Activated CD4-positive, alpha-beta T cell treated with anti-CD3 and anti-CD28 coated beads, Interleukin-2, amount 50 U/mL, for 24 hours (primary cell): ENCODE results near the gene ARSJ.
A peak's percentile ranks its signal among the peaks of the same experiment; 100 is the strongest.
"Not testable (repeated sequence)": the region's sequence is repeated elsewhere in the genome, so short reads cannot be mapped to it uniquely, and the experiment has no call there.

Source experiments
- DNase-seq, 2 donors: peaks; one replicate each; pipeline ENCODE4 v3.0.0-alpha.2; 2020; ENCODE audit warnings: low read depth in 1 of 2, low spot score in 1 of 2

ARSJ gene

DNA sequence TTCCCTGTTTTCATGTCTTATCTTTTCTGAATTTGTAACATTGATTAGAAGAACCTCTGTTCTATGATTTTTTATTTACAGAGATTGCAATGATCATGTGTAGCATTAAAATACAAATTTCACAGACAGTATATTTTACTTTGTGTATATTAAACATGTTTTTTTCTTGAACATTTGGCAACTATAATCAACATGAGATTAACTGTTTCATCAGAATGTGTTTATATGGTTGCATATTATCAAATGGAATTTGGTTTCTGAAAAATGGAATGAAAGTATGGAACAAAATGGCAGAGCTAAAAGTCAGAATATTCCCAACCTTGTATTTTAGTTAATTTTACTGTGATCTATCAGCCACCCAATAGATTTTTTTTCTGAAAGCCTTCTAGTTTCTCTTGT, 19.9 kb downstream of the ARSJ start:
- no peak for DNase-seq

- DNase-seq, result no peak
These were observed 20.5 kb downstream of the ARSJ start for GRCh38 chr4:113958766-113959538.

DNA sequence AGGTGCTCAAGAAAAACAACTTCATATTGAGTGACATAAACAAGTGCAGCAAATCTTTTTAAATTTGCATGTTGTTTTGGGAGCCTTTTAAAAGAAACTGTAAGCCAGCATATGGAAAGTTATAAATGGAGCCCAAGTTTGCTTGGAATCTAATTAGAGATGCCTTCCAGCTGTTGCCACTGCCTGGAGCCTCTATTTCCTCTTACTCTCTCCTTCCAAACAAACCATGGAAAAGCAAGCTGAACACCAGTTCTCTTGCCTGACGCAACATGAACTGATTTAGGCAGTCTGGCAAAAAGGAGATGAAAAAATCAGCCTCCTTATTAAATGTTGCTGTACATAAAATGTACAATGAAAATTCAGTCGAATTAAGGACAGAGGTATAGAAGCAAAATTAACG, 21.5 kb downstream of the ARSJ start:
- DNase-seq, result no peak

DNA sequence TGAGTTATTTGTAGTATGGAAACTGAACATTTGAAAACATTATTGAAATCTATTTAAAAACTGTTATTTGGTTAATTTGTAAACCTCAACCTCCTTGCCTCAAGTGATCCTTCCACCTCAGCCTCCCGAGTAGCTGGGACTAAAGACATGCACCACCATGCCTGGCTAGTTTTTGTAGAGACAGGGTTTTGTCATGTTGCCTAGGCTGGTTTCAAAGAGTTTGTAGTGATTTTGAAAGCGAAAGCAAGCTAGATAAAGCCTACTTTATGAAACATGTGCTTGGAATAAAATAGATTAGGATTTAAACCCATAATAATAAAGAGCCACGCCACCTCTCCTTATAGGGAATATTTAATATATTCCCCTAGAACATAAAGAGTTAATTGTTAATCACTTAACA, 23.5 kb downstream of the ARSJ start:
- DNase-seq, result no peak

GRCh38 chr4:113955411-113955810, 24.0 kb downstream of the ARSJ start:
- no peak for DNase-seq

- DNase-seq, result no peak
These were observed 25.6 kb downstream of the ARSJ start for GRCh38 chr4:113953888-113954287.

DNA sequence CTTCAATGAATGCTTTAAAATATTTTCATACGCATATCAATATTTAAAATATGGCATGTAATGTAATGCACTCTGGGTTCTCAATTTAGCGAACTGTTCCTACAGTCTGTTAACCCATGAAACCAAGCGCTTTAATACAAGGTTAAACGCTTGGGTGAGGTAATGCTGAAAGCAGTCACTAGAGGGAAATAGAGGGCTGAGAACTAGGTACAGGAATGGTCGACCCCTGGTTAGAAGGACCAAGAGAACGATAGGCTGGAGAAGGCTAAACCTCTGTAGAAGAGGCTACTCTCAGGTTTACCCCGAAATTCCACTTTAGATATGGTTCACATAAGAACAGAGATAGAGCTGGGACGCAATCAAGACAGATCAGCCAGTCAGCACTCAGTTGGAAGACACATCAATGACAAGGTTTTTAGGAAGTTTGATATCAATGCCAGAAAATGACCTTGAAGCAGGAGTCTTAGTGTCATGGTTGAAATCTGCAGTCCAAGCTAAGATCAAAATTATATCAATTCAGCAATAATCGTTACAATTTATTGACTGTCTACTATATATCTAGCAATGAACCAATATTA, 26.9 kb downstream of the ARSJ start:
- peak in 1 of 2 donors; percentile 24 for DNase-seq

DNA sequence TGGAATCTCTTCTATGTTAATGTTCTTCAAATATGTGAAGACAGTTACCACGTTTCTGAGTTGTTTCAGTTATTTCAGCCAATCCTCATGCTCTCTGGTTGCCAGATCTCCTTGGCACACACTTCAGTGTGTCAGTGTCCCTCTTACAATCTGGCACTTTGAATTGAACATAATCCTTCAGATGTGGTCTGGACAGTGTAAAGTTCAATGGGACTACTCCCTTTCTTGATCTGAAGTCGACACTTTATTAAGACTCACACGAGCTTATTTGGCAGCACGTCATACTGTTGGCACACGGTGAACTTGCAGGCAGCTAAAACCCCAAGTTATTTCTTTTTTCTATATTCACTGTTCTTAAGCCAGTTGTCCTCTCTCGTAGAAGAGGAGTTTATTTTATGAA, 28.2 kb downstream of the ARSJ start:
- DNase-seq, result no peak

GRCh38 chr4:113950207-113950606, 29.2 kb downstream of the ARSJ start:
- no peak for DNase-seq

DNA sequence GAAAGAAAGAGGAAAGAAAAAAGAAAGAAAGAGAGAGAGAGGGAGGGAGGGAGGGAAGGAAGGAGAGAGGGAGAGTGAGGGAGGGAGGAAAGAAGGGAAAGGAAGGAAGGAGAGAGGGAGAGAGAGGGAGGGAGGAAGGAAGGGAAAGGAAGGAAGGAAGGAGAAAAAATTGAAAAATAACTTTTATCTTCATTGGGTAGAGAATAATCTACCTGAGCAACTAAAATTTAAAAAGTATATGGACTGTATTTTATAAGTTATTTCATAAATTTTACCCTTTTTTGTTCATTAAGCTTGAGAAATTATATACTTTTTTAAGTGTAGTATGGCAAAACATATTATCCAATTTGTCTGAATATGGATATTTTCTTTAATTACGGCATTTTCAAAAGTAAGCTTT, 32.0 kb downstream of the ARSJ start:
- no peak for DNase-seq

- no peak for DNase-seq
These were observed 33.5 kb downstream of the ARSJ start for GRCh38 chr4:113945906-113946305.

DNA sequence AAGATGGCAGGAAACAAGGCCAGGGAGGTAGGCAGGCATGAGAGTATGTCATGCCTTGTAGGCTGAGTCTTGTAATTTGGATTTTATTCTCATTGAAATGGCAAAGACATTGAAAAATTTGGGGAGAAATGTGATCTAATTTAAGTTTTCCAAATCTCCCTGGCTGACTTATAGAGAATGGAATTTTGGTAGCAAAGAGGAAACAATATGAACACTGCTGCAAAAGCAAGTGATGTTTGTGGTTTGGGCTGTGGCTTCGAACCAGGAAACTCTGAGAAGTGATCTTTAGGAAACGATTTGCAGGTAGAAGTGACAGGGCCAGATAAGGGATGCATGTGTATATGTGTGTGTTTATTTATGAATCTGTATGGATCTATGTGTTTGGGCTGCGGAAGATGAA, 35.6 kb downstream of the ARSJ start:
- DNase-seq, result no peak

DNA sequence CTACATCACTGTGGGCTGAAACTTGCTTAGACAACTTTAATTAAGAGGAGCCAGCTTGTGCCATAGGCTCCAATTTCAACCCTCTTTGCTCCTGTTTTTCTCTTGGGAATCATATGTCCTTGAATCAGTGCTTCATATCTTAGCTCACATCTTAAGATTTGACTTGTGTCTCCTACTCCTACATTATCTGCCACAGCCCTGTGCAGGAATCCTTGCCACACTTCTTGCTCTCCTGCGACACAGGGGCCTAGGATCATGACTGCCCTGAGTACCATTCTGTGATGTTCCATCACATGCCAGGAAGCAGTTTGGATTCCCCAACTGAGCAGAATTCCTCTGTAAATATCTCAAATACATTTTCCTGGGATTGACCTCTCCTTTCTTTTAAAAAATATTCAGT, 36.4 kb downstream of the ARSJ start:
- no peak for DNase-seq

GRCh38 chr4:113941836-113942235, 37.6 kb downstream of the ARSJ start:
- no peak for DNase-seq

- not testable (repeated sequence) for DNase-seq
These were observed 39.3 kb downstream of the ARSJ start for GRCh38 chr4:113940103-113940502.

DNA sequence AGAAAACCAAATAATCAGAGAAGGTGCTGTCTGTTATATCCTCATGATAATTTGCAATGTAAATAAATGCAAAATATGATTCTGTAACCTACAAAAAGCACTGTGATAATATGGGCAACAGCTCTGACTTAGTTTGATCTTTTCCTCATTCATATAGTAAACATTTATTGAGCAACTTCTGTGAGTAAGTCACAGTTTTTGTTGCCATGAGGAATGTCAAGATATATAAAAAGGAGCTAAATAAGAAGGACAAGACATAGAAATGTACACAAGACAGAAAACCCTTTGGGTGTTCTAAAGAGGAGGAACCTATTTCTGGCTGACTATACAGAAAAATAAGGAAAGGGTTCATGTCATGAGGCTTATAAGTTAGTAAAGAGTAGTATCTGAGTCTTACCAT, 44.3 kb downstream of the ARSJ start:
- DNase-seq, result no peak

GRCh38 chr4:113924706-113925105, 54.7 kb downstream of the ARSJ start:
- DNase-seq, result not testable (repeated sequence)

DNA sequence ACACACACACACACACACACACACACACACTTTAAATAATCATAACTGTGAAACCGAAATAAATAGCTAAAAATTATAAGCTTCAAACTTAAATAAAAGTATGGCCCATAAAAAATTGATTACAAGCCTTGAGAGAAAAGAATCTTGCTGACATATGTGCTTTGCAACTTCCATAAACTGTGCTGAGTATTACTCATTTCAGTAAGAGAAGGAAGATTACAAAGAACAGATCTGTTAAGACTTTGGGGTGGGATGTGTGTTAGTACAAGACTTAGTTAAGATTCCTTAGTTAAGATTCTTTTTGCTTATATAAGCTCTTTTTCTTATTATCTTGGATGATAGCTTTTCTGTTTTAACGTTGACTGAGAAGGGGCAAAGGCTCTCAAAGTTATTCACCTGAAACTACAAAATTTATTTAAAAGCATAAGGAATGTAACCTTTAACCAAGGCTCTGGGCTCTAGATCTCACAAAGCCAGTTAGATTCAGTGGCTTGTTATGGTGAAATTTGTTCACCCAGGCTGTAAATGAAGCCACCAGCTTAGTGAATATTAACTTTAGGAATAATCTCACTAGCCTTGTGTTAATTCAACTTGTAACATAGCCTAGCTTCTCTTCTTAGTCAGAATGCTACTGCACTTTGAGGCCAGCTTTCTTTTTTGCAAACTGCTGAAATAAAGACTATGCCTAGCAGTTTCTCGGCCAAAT, 58.2 kb downstream of the ARSJ start:
- DNase-seq, result no peak

- DNase-seq, result no peak
These were observed 59.8 kb downstream of the ARSJ start for GRCh38 chr4:113919611-113920010.

- no peak for DNase-seq
These were observed 60.3 kb downstream of the ARSJ start for GRCh38 chr4:113919145-113919544.

DNA sequence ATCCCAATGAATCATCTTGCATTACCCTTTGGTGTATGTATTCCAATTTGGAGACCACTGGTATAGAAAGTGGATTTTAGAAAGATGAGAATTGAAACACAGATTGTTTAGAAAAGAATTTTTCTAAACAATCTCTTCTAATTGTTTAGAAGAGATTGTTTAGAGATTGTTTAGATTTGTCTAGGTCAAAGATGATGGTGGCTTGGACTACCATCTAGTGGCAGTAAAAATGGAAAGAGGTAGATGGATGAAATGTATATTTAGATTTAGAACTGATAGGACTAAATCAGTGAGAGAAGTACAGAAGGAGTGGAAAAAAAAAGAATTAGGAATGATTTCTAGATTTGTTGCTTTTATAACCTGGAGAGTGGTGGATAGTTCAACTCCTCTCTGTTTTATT, 70.6 kb downstream of the ARSJ start:
- DNase-seq, result no peak

GRCh38 chr4:113907559-113907958, 71.9 kb downstream of the ARSJ start:
- DNase-seq, result no peak
